ENCODE results near the gene ASTN2.

GRCh38 chr9:116572095-116572748 is 842.6 kb downstream of the ASTN2 start:
- TF ChIP-seq CTCF (IDR thresholded peaks at IDR 0.05 in 2 of 3, conservative IDR thresholded peaks at IDR 0.05 in 1 of 3; ENCODE audit: control insufficient read depth in 2 of 3, extremely low read depth in 1 of 3, insufficient read depth in 1 of 3, low read depth in 3 of 3, low read length in 3 of 3): peak; percentile 85 to 92 (median 90)
- TF ChIP-seq RB1 (IDR thresholded peaks at IDR 0.05; ENCODE audit: borderline replicate concordance): peak; percentile 28; the same call in 1 of the 2 replicates
